T-cell (primary cell): ENCODE measurements around the gene EHBP1L1. TPM values are rescaled to one million over a fixed set of nuclear protein-coding genes. Genes with fewer than 3 reads are reported as not detected.

Experiments
- ATAC-seq, 4 experiments: fragments of 200-7000 bp in 3 of 4; fragments of 150-1000 bp in 1 of 4; cut with Tn5 transposase; replicated peaks in 1 of 4; 1 replicate in 3 of 4; 2 replicates in 1 of 4; pipeline ENCODE4 v1.10.0; 2021; ENCODE audit warnings: moderate library complexity in 3 of 4, mild to moderate bottlenecking in 2 of 4, moderate number of reproducible peaks in 1 of 4
- CTCF ChIA-PET, 2 donors: fragments of 300-600 bp; sonication (Branson Sonifier 250); formaldehyde crosslinking; loops; one replicate each; lab custom pipeline; 2022; ENCODE audit warnings: antibody characterized with exemption in 2 of 2; lab: Charles Lee
- POLR2A ChIA-PET, 2 donors: fragments of 300-600 bp; sonication (Branson Sonifier 250); formaldehyde crosslinking; loops; one replicate each; lab custom pipeline; 2022; ENCODE audit warnings: antibody characterized with exemption in 2 of 2; lab: Charles Lee
- DNase-seq, 35 experiments: peaks; one replicate each; pipeline versions ENCODE4 v3.0.0 to v3.0.0-alpha.2; 2013 to 2023
- H3K27ac ChIP-seq: one replicate; pipeline ENCODE4 v1.5.1; 2013; ENCODE audit warnings: low read length
- H3K27me3 ChIP-seq, 2 experiments: replicated peaks in 1 of 2; 1 replicate in 1 of 2; 2 replicates in 1 of 2; pipeline versions ENCODE4 v1.6.1 to v1.7.0; 2013; ENCODE audit warnings: low read length in 1 of 2, mixed read lengths in 1 of 2; ENCODE audit not compliant: control insufficient read depth in 2 of 2, insufficient read depth in 2 of 2; ENCODE audit errors: extremely low read depth in 1 of 2
- H3K36me3 ChIP-seq, 2 donors: 1 replicate in 1 of 2; 2 replicates in 1 of 2; pipeline versions ENCODE4 v1.6.1 to v1.7.0; 2013; ENCODE audit warnings: low read length in 1 of 2; ENCODE audit not compliant: control insufficient read depth in 2 of 2, insufficient read depth in 1 of 2; ENCODE audit errors: extremely low read depth in 1 of 2
- H3K4me1 ChIP-seq, 2 experiments: 1 replicate in 1 of 2; 2 replicates in 1 of 2; pipeline versions ENCODE4 v1.6.1 to v1.7.0; 2013; ENCODE audit warnings: low read length in 2 of 2, mixed read lengths in 1 of 2; ENCODE audit not compliant: insufficient read depth in 2 of 2, control insufficient read depth in 1 of 2; ENCODE audit errors: extremely low read depth in 1 of 2
- H3K4me3 ChIP-seq, 2 donors: 1 replicate in 1 of 2; 2 replicates in 1 of 2; pipeline versions ENCODE4 v1.5.1 to v1.7.0; 2013; ENCODE audit warnings: mild to moderate bottlenecking in 2 of 2, low read length in 1 of 2, moderate library complexity in 1 of 2; ENCODE audit not compliant: control insufficient read depth in 1 of 2; ENCODE audit errors: extremely low read depth in 1 of 2
- H3K9me3 ChIP-seq: 2 replicates; pipeline ENCODE4 v1.7.0; 2013
- H3K27ac Mint-ChIP-seq, 2 donors: one replicate each; pipeline ENCODE4 v1.8.0; 2020 to 2021; ENCODE audit warnings: mild to moderate bottlenecking in 2 of 2, mixed read lengths in 2 of 2
- H3K27me3 Mint-ChIP-seq, 2 donors: one replicate each; pipeline ENCODE4 v1.8.0; 2021 to 2022; ENCODE audit warnings: mixed read lengths in 2 of 2
- H3K36me3 Mint-ChIP-seq: one replicate; pipeline ENCODE4 v1.8.0; 2021; ENCODE audit warnings: mixed read lengths
- H3K4me1 Mint-ChIP-seq, 3 donors: one replicate each; pipeline ENCODE4 v1.8.0; 2020 to 2022; ENCODE audit warnings: mixed read lengths in 3 of 3, mild to moderate bottlenecking in 1 of 3
- H3K4me3 Mint-ChIP-seq, 3 donors: one replicate each; pipeline ENCODE4 v1.8.0; 2020 to 2022; ENCODE audit warnings: mild to moderate bottlenecking in 3 of 3, mixed read lengths in 3 of 3, moderate library complexity in 3 of 3
- H3K9me3 Mint-ChIP-seq, 3 donors: one replicate each; pipeline ENCODE4 v1.8.0; 2020 to 2022; ENCODE audit warnings: mixed read lengths in 3 of 3
- WGBS: methylation state at CpG from one replicate; pipeline ENCODE4 v1.1.5; 2013; ENCODE audit warnings: missing lambda C conversion rate; ENCODE audit not compliant: insufficient coverage; 5-methylcytosine and 5-hydroxymethylcytosine counted together
- total RNA-seq, 35 experiments: library from RNA in 6 of 35; stranded (reverse) in 6 of 35; fragments of 120-200 nt in 1 of 35; gene quantifications; one replicate each; pipeline versions ENCODE4 v1.2.1 to v1.2.4 and lab custom pipeline; 2013 to 2026

The EHBP1L1 gene
- total RNA-seq, 5 donors from 2014 or later (not counting 1 experiment from before 2014, with no cell fraction given) = 115 to 170 (median 150) TPM

DNA sequence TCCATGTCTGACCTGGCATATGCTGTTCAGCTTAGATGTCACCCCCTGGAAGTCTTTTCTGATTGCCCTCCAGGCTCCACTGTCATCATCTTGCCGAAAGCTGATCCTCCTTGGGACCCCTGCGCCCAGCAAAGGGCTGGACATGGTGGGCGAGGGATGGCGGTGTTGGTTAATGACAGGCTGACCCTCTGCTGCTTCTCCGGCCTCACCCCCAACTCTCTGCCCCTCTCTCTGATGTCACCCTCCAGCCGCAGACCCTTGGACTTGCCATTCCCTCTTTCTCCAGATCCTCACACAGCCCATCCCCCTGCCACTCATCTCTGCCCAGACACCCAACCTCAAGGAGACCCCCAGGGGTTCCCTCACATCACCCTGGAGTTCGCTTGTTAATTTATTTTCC, 2.3 kb downstream of the EHBP1L1 start:
- H3K9me3 Mint-ChIP-seq = no peaks in the 10 kb centered on the region
- H3K27me3 Mint-ChIP-seq = no peaks in the 10 kb centered on the region
- peaks cover 37 to 47% (median 46%) of the 10 kb centered on the region in 3 donors for H3K4me1 Mint-ChIP-seq
- no peaks in the 10 kb centered on the region for H3K27me3 ChIP-seq
- no peaks in the 10 kb centered on the region for H3K9me3 ChIP-seq
- 95% methylated on average over 7 of the region's 7 CpGs for WGBS
- H3K4me3 ChIP-seq = peak overlapping the region in 1 of 2 donors; percentile 78
- ChIA-PET CTCF (interaction anchor here in 1 of 2 donors (0.5 to 1.8 kb wide), 3 partner anchors 10 to 58 kb away, joined by 4 to 6 read pairs (median 4); no protein-coding TSS in a partner anchor), POLR2A (no interaction called here)
- peaks cover 10 to 42% of the 10 kb centered on the region in 2 donors for H3K36me3 ChIP-seq
- H3K4me1 ChIP-seq = peaks cover 17 to 55% of the 10 kb centered on the region in 2 experiments
- H3K4me3 Mint-ChIP-seq = peak overlapping the region; percentile 41 to 98 (median 61)
- H3K27ac Mint-ChIP-seq = peak overlapping the region; percentile 76 to 88
- peaks cover 15% of the 10 kb centered on the region for H3K36me3 Mint-ChIP-seq
- ATAC-seq (no peak), DNase-seq (no peak)
- H3K27ac ChIP-seq = no peak overlapping the region

DNA sequence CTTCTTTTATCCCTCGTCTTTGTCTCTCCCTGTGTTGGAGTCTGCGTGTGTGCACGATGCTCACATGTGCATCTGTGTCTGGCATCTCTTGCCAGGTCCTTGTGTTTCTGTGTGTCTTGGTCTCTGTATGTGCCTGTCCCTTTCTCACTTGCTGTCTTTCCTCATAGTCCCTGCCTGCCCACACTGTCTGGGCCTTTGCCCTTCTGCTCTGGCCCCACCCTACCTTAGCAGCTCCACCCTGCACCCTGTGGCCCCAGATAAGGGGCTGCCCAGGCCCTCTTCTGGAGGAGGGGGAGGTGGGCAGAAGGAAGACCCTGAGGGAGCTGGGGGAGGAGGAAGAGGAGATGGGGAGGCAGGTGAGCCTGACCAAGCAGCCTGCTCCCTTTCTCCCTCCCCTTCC, 2.8 kb downstream of the EHBP1L1 start:
- H3K27me3 Mint-ChIP-seq = no peaks in the 10 kb centered on the region
- H3K4me1 Mint-ChIP-seq = peaks cover 37 to 46% (median 44%) of the 10 kb centered on the region in 3 donors
- WGBS = 80% methylated on average over 2 of the region's 3 CpGs
- peak overlapping the region; percentile 41 to 98 (median 61) for H3K4me3 Mint-ChIP-seq
- ChIA-PET CTCF (no interaction called here), POLR2A (no interaction called here)
- Histone ChIP-seq H3K36me3 (peaks cover 13 to 45% of the 10 kb centered on the region in 2 donors), H3K4me1 (peaks cover 14 to 50% of the 10 kb centered on the region in 2 experiments), H3K4me3 (no peak overlapping the region), H3K9me3 (no peaks in the 10 kb centered on the region), H3K27ac (no peak overlapping the region), H3K27me3 (no peaks in the 10 kb centered on the region)
- ATAC-seq = no peak
- H3K9me3 Mint-ChIP-seq = no peaks in the 10 kb centered on the region
- H3K27ac Mint-ChIP-seq = peak overlapping the region; percentile 76 to 88
- no peak for DNase-seq
- peaks cover 18% of the 10 kb centered on the region for H3K36me3 Mint-ChIP-seq

DNA sequence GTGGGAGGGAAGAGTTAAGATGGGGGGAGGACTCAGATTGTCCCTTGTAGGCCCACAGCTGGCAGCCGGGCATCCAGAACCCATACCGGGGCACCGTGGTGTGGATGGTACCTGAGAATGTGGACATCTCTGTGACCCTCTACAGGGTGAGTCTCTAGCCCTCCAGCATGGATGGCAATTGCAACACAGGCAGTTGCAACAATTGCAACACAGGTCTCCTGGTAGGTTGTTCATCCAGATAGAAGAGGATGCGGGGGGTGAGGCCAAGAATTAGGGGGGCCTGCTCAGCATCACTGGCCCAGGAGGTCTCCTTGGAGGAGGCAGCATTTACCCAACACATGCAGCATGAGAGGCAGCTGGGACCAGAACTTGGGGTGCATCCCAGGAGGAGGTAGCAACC, 3.4 kb downstream of the EHBP1L1 start:
- ChIA-PET CTCF (no interaction called here), POLR2A (interaction anchor here in 1 of 2 donors (0.5 kb wide), 1 partner anchor 222 kb away, joined by 3 read pairs; no protein-coding TSS in a partner anchor)
- no peak for DNase-seq

DNA sequence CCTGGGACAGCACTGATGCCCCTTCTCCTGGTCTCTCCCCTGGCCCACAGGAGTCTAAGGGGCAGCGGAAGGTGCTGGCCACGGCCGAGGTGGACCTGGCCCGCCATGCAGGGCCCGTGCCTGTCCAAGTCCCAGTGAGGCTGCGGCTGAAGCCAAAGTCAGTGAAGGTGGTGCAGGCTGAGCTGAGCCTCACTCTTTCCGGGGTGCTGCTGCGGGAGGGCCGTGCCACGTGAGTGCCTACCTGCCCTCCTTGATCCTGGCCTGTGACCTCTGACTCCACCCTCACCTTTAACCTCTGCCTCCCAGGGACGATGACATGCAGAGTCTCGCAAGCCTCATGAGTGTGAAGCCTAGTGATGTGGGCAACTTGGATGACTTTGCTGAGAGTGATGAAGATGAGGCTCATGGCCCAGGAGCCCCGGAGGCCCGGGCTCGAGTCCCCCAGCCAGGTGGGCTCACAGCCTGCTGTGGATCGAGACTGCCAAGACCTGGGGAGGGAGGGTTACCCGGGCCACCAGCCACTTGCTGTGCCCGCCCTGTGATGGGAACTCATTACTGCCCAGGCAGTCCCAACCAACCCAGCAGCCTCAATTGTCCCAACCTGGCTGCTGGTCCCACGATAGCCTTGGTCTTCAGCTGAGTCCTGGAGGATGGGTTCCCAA, 4.3 kb downstream of the EHBP1L1 start:
- 97% methylated on average over 9 of the region's 19 CpGs for WGBS

More for the DNA sequence above, 3.4 kb downstream of the EHBP1L1 start:
- no peaks in the 10 kb centered on the region for H3K27me3 ChIP-seq
- peaks cover 14 to 50% of the 10 kb centered on the region in 2 donors for H3K36me3 ChIP-seq
- no peak for ATAC-seq
- H3K27ac Mint-ChIP-seq = peak overlapping the region; percentile 43 to 61
- H3K4me1 Mint-ChIP-seq = peaks cover 34 to 42% (median 41%) of the 10 kb centered on the region in 3 donors
- no peak overlapping the region for H3K4me3 Mint-ChIP-seq
- H3K27ac ChIP-seq = no peak overlapping the region
- no peaks in the 10 kb centered on the region for H3K9me3 Mint-ChIP-seq
- no CpG with 5 or more reads among the region's 4 CpGs for WGBS
- H3K4me3 ChIP-seq = no peak overlapping the region
- no peaks in the 10 kb centered on the region for H3K9me3 ChIP-seq
- H3K4me1 ChIP-seq = peaks cover 14 to 46% of the 10 kb centered on the region in 2 experiments
- H3K27me3 Mint-ChIP-seq = no peaks in the 10 kb centered on the region
- H3K36me3 Mint-ChIP-seq = peaks cover 21% of the 10 kb centered on the region

DNA sequence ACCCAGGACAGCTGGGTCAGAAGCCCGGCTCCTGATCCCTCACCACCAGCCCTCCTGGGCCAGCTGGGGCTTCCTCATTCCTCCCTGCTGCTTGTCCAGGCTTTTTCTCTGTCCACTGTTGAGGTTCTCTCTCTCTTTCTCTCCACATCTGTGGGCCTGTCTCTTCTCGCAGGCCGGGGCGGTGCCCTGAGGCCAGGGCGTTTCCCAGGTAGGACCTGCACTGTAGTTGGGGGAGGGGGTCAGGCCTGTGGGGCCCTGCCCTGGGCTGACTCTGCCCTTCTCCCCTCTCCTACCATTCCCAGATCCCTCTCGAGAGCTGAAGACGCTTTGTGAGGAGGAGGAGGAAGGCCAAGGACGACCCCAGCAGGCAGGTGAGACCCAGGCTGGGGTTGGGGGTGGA, 4.9 kb downstream of the EHBP1L1 start:
- Histone ChIP-seq H3K9me3 (no peaks in the 10 kb centered on the region), H3K27ac (no peak overlapping the region), H3K36me3 (peaks cover 16 to 59% of the 10 kb centered on the region in 2 donors), H3K4me3 (no peak overlapping the region), H3K27me3 (no peaks in the 10 kb centered on the region), H3K4me1 (peaks cover 11 to 34% of the 10 kb centered on the region in 2 experiments)
- H3K27ac Mint-ChIP-seq = no peak overlapping the region
- peaks cover 23 to 34% (median 32%) of the 10 kb centered on the region in 3 donors for H3K4me1 Mint-ChIP-seq
- ATAC-seq (no peak), DNase-seq (no peak)
- H3K27me3 Mint-ChIP-seq = no peaks in the 10 kb centered on the region
- peaks cover 24% of the 10 kb centered on the region for H3K36me3 Mint-ChIP-seq
- 100% methylated on average over 1 of the region's 8 CpGs for WGBS
- no peaks in the 10 kb centered on the region for H3K9me3 Mint-ChIP-seq
- ChIA-PET POLR2A (no interaction called here), CTCF (no interaction called here)
- H3K4me3 Mint-ChIP-seq = no peak overlapping the region

More for the DNA sequence above, 4.3 kb downstream of the EHBP1L1 start:
- H3K36me3 Mint-ChIP-seq = peaks cover 24% of the 10 kb centered on the region
- Histone ChIP-seq H3K9me3 (no peaks in the 10 kb centered on the region), H3K4me1 (peaks cover 13 to 39% of the 10 kb centered on the region in 2 experiments), H3K36me3 (peaks cover 16 to 55% of the 10 kb centered on the region in 2 donors), H3K27ac (no peak overlapping the region), H3K4me3 (no peak overlapping the region), H3K27me3 (no peaks in the 10 kb centered on the region)
- no peaks in the 10 kb centered on the region for H3K9me3 Mint-ChIP-seq
- ChIA-PET CTCF (interaction anchor here (0.6 to 0.7 kb wide), 2 partner anchors 13 to 14 kb away, joined by 5 to 9 read pairs; no protein-coding TSS in a partner anchor), POLR2A (interaction anchor here in 1 of 2 donors (0.5 kb wide), 1 partner anchor 221 kb away, joined by 3 read pairs; no protein-coding TSS in a partner anchor)
- no peaks in the 10 kb centered on the region for H3K27me3 Mint-ChIP-seq
- no peak overlapping the region for H3K27ac Mint-ChIP-seq
- H3K4me1 Mint-ChIP-seq = peaks cover 28 to 36% (median 35%) of the 10 kb centered on the region in 3 donors
- DNase-seq = no peak
- ATAC-seq = no peak
- no peak overlapping the region for H3K4me3 Mint-ChIP-seq

DNA sequence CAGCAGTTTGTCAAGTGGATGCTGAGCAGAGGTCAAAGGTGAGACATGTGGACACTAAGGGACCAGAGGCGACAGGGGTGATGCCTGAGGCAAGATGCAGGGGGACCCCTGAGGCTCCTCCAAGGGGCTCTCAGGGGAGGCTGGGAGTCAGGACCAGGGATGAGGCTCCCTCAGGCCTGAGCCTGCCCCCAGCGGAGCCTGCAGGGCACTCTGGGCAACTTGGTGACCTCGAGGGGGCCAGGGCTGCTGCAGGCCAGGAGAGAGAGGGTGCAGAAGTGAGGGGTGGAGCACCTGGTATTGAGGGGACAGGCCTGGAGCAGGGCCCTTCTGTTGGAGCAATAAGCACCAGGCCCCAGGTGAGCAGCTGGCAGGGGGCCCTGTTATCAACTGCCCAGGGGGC, 6.1 kb downstream of the EHBP1L1 start:
- Mint-ChIP-seq H3K9me3 (no peaks in the 10 kb centered on the region), H3K36me3 (peaks cover 24% of the 10 kb centered on the region), H3K27me3 (no peaks in the 10 kb centered on the region), H3K27ac (peak overlapping the region; percentile 50 to 69), H3K4me3 (no peak overlapping the region), H3K4me1 (peaks cover 24 to 37% (median 34%) of the 10 kb centered on the region in 3 donors)
- Histone ChIP-seq H3K27ac (no peak overlapping the region), H3K36me3 (peaks cover 16 to 70% of the 10 kb centered on the region in 2 donors), H3K27me3 (no peaks in the 10 kb centered on the region), H3K9me3 (no peaks in the 10 kb centered on the region), H3K4me3 (no peak overlapping the region), H3K4me1 (peaks cover 6 to 33% of the 10 kb centered on the region in 2 experiments)
- ATAC-seq (no peak), DNase-seq (no peak)
- POLR2A ChIA-PET = interaction anchor here in 1 of 2 donors (0.6 kb wide), 1 partner anchor 16 kb away, joined by 3 read pairs; no protein-coding TSS in a partner anchor
- CTCF ChIA-PET = no interaction called here
- 94% methylated on average over 3 of the region's 3 CpGs for WGBS
